Effector memory CD8-positive, alpha-beta T cell (primary cell): ENCODE results near the gene CD2AP.
A peak's percentile ranks its signal among the peaks of the same experiment; 100 is the strongest.
"Not testable (repeated sequence)": the region's sequence is repeated elsewhere in the genome, so short reads cannot be mapped to it uniquely, and the experiment has no call there.

Experiments used
- ATAC-seq: fragments of 150-1000 bp; cut with Tn5 transposase; replicated peaks from 2 replicates; pipeline ENCODE4 v1.10.0; 2021; ENCODE audit warnings: mild to moderate bottlenecking, moderate library complexity
- DNase-seq, 3 experiments: peaks; one replicate each; pipeline ENCODE4 v3.0.0; 2021
- H3K27ac Mint-ChIP-seq, 2 donors: one replicate each; pipeline ENCODE4 v1.8.0; 2022; ENCODE audit warnings: mild to moderate bottlenecking in 2 of 2, mixed read lengths in 2 of 2, moderate library complexity in 2 of 2
- H3K27me3 Mint-ChIP-seq, 2 donors: one replicate each; pipeline ENCODE4 v1.8.0; 2022; ENCODE audit warnings: mixed read lengths in 2 of 2
- H3K36me3 Mint-ChIP-seq: one replicate; pipeline ENCODE4 v1.8.0; 2022; ENCODE audit warnings: mild to moderate bottlenecking, moderate library complexity, mixed read lengths; ENCODE audit not compliant: insufficient read depth
- H3K4me1 Mint-ChIP-seq, 2 donors: one replicate each; pipeline ENCODE4 v1.8.0; 2022; ENCODE audit warnings: low read depth in 2 of 2, mixed read lengths in 2 of 2
- H3K4me3 Mint-ChIP-seq, 2 donors: one replicate each; pipeline ENCODE4 v1.8.0; 2022; ENCODE audit warnings: mild to moderate bottlenecking in 2 of 2, mixed read lengths in 2 of 2, moderate library complexity in 2 of 2
- H3K9me3 Mint-ChIP-seq, 2 donors: one replicate each; pipeline ENCODE4 v1.8.0; 2022; ENCODE audit warnings: mixed read lengths in 2 of 2

Gene CD2AP

DNA sequence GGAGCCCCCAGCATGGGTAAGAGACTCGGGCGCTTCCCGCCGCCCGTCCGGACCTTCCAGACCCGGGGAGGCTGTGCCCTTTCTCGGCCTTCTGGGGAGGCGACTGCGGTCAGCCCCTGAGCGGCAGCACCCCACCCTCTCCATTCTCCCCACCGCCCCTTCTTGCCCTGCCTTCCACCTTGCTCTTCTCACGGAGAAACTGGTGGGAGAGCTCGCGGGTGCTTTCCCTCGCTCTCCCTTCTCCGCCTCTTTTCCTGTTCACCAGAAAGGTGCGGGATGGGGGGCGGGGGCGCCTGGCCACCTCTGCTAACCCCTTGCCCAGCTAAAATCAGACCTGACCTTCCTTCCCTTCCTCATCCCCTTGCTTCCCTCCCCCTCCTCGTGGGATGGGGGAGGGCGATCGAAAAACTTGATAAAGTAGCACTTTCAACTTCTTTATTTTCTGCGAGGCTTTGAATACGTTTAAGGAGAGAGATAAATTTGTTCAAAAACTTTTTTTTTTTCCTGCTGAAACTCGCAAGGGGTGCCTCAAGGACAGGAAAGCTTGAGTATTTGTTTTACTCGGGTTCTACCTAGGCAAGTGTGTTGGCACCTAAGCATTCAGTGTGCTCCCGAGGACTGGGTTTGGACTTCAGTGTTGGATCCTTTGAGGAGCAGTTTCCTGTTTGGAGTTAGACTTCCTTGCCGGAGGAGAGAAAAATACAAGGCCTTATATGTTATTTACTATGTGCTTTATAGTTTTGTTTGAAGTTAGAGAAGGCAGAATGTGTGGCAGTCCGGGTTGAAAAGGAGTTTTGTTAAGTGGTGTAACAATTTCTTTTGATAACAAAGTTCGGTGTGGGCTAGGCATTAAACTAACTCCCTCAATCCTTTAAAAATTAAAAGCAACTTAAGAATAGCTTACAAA is 897 bp downstream of the CD2AP start:
- Mint-ChIP-seq H3K27ac (peak overlapping the region; percentile 97 to 98), H3K4me1 (peaks cover 25 to 49% of the 10 kb centered on the region in 2 donors), H3K36me3 (peaks cover 19% of the 10 kb centered on the region), H3K27me3 (no peaks in the 10 kb centered on the region), H3K9me3 (no peaks in the 10 kb centered on the region), H3K4me3 (peak overlapping the region; percentile 97 to 99)
- DNase-seq (no peak), ATAC-seq (peak; percentile 30)

DNA sequence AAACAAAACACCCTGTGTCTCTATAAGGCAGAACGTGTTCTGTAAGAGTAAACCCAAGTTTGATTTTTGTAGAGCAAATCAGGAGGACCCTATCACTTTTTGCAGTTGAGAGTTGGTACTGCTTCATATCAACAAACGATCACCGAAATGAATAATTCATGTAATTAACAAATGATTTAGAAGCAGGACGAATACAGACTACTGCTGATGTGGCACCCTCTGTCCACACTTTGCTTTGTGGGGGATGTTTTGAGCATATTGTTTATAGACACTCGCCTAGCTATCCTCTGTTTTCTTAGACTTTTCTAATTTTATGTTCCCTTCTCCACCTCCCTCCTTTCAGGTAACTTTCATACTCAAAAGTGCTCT is 1.5 kb downstream of the CD2AP start:
- Mint-ChIP-seq H3K27me3 (no peaks in the 10 kb centered on the region), H3K4me3 (peak overlapping the region; percentile 97 to 99), H3K27ac (peak overlapping the region; percentile 97 to 98), H3K9me3 (no peaks in the 10 kb centered on the region), H3K36me3 (peaks cover 19% of the 10 kb centered on the region), H3K4me1 (peaks cover 31 to 56% of the 10 kb centered on the region in 2 donors)
- DNase-seq (no peak), ATAC-seq (no peak)

DNA sequence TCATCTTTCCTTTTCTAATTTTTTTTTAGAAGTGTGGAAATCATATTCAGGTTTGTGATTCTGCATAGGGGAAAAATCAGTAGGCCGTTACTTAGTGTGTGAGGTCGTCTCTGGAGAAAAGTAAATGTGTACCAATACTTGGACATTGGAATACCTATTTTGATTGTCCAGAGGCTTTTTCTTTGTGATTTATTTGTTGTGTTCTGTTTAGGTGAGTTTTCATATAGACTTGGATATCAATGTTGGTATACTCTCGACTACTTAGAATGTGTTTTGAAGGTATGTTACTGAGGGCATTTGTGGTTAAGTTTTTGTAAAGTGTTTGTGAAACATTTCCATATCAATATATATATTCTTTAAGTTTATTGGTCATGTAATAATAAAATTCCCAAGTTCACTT is 2.3 kb downstream of the CD2AP start:
- DNase-seq = no peak
- Mint-ChIP-seq H3K27ac (no peak overlapping the region), H3K27me3 (no peaks in the 10 kb centered on the region), H3K4me3 (peak overlapping the region; percentile 97 to 99), H3K4me1 (peaks cover 36 to 63% of the 10 kb centered on the region in 2 donors), H3K36me3 (peaks cover 19% of the 10 kb centered on the region), H3K9me3 (no peaks in the 10 kb centered on the region)
- ATAC-seq = no peak

- peaks cover 38 to 66% of the 10 kb centered on the region in 2 donors for H3K4me1 Mint-ChIP-seq
- not testable (repeated sequence) for H3K4me3 Mint-ChIP-seq, ATAC-seq, H3K27me3 Mint-ChIP-seq, DNase-seq, H3K27ac Mint-ChIP-seq, H3K9me3 Mint-ChIP-seq
- H3K36me3 Mint-ChIP-seq = peaks cover 19% of the 10 kb centered on the region
Observed at GRCh38 chr6:47481213-47481612, 3.6 kb downstream of the CD2AP start.

DNA sequence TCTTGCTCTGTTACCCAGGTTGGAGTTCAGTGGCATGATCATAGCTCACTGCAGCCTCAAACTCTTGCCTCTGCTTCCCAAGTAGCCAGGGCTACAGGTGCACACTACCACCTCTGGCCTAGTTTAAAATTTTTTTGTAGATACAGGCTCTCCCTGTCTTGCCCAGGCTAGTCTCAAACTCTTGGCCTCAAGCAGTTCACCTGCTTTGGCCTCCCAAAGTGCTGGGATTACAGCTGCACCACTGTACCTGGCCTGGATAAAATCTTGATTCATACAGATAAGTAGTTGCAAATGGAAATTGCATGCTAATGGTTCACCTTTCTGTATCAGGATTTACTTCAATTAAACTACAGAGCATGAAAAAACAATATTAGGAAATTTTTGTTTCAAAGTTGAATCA is 4.2 kb downstream of the CD2AP start:
- peaks cover 40 to 68% of the 10 kb centered on the region in 2 donors for H3K4me1 Mint-ChIP-seq
- no peaks in the 10 kb centered on the region for H3K9me3 Mint-ChIP-seq
- ATAC-seq (no peak), DNase-seq (no peak)
- H3K27me3 Mint-ChIP-seq = no peaks in the 10 kb centered on the region
- no peak overlapping the region for H3K27ac Mint-ChIP-seq
- H3K4me3 Mint-ChIP-seq = no peak overlapping the region
- peaks cover 18% of the 10 kb centered on the region for H3K36me3 Mint-ChIP-seq

DNA sequence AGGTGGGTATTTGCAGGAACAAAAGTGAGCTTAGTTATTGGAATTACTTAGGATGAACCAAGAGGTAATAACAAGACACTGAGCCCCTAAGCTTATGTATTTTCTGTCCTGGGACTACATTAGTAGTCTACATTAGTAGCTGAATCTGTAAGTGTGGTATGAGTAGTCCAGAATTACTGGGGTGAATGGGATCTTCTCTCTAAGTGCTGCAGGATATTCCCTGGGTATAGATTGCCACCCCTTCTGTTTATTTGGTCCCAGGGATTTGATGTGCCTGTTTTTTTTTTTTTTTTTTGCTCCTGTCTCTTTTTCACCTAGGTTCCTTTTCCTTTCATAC is 5.9 kb downstream of the CD2AP start:
- H3K36me3 Mint-ChIP-seq = peaks cover 5% of the 10 kb centered on the region
- H3K4me1 Mint-ChIP-seq = peaks cover 37 to 67% of the 10 kb centered on the region in 2 donors
- H3K4me3 Mint-ChIP-seq = no peak overlapping the region

GRCh38 chr6:47483853-47484546 is 6.4 kb downstream of the CD2AP start:
- no peak for DNase-seq
- Mint-ChIP-seq H3K36me3 (no peaks in the 10 kb centered on the region), H3K27ac (peak overlapping the region; percentile 5 to 13), H3K27me3 (no peaks in the 10 kb centered on the region), H3K4me1 (peaks cover 34 to 63% of the 10 kb centered on the region in 2 donors), H3K9me3 (no peaks in the 10 kb centered on the region), H3K4me3 (no peak overlapping the region)
- no peak for ATAC-seq

More for the DNA sequence above, 5.9 kb downstream of the CD2AP start:
- DNase-seq (no peak), ATAC-seq (no peak)
- Mint-ChIP-seq H3K27ac (peak overlapping the region; percentile 5 to 13), H3K27me3 (no peaks in the 10 kb centered on the region), H3K9me3 (no peaks in the 10 kb centered on the region)

- DNase-seq = no peak
- no peaks in the 10 kb centered on the region for H3K36me3 Mint-ChIP-seq
Observed at GRCh38 chr6:47484616-47485015, 7.0 kb downstream of the CD2AP start.

DNA sequence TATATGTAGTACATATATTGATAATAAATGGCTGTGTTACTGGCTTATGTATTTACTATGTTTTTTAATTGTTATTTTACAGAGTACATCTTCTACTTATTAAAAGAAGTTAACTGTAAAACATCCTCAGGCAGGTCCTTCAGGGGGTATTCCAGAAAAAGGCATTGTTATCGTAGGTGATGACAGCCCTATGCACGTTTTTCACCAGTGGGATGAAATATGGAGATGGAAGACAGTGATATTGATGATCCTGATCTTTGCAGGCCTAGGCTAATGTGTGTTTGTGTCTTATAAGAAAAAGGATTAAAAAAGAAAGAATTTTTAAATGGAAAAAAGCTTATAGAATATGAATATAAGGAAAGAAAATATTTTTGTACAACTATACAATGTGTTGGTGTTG is 7.5 kb downstream of the CD2AP start:
- Mint-ChIP-seq H3K4me3 (no peak overlapping the region), H3K9me3 (no peaks in the 10 kb centered on the region), H3K27ac (no peak overlapping the region), H3K36me3 (no peaks in the 10 kb centered on the region), H3K4me1 (peaks cover 31 to 59% of the 10 kb centered on the region in 2 donors), H3K27me3 (no peaks in the 10 kb centered on the region)
- DNase-seq = no peak
- no peak for ATAC-seq

More at GRCh38 chr6:47484616-47485015, 7.0 kb downstream of the CD2AP start:
- H3K9me3 Mint-ChIP-seq = no peaks in the 10 kb centered on the region
- no peak for ATAC-seq
- H3K27me3 Mint-ChIP-seq = no peaks in the 10 kb centered on the region
- peak overlapping the region in 1 of 2 donors; percentile 13 for H3K27ac Mint-ChIP-seq
- H3K4me3 Mint-ChIP-seq = no peak overlapping the region
- H3K4me1 Mint-ChIP-seq = peaks cover 34 to 61% of the 10 kb centered on the region in 2 donors

- no peaks in the 10 kb centered on the region for H3K9me3 Mint-ChIP-seq
- ATAC-seq = no peak
- H3K27ac Mint-ChIP-seq = peak overlapping the region in 1 of 2 donors; percentile 49
- H3K36me3 Mint-ChIP-seq = no peaks in the 10 kb centered on the region
- DNase-seq = no peak
- H3K27me3 Mint-ChIP-seq = no peaks in the 10 kb centered on the region
- H3K4me3 Mint-ChIP-seq = no peak overlapping the region
- H3K4me1 Mint-ChIP-seq = peaks cover 31 to 59% of the 10 kb centered on the region in 2 donors
Observed at GRCh38 chr6:47485491-47486135, 8.0 kb downstream of the CD2AP start.

GRCh38 chr6:47489995-47490394 is 12.4 kb downstream of the CD2AP start:
- Mint-ChIP-seq H3K4me3 (no peak overlapping the region), H3K4me1 (peaks cover 22 to 59% of the 10 kb centered on the region in 2 donors), H3K27me3 (no peaks in the 10 kb centered on the region), H3K36me3 (peaks cover 3% of the 10 kb centered on the region), H3K27ac (no peak overlapping the region), H3K9me3 (no peaks in the 10 kb centered on the region)
- no peak for DNase-seq
- no peak for ATAC-seq

DNA sequence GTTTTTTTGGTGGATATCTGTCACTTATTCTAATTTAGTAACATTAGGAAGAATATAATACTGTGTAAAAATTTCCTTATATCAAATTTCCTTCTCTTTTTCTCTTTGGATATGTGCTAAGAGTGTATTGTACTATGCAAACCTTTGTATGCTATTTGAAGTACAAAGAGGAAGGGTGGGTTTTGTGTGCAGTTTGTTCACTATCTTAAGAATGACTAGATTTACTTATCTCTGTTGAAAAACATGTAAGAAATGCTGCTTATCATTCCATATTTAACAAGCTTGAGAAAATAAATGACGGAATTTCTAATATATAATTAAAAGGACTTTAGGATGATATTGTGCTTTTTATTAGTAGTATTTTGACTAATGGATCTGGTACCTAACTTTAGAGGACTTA is 13.1 kb downstream of the CD2AP start:
- peaks cover 27 to 63% of the 10 kb centered on the region in 2 donors for H3K4me1 Mint-ChIP-seq
- no peaks in the 10 kb centered on the region for H3K9me3 Mint-ChIP-seq
- no peaks in the 10 kb centered on the region for H3K27me3 Mint-ChIP-seq
- ATAC-seq (no peak), DNase-seq (no peak)
- H3K36me3 Mint-ChIP-seq = peaks cover 3% of the 10 kb centered on the region
- H3K27ac Mint-ChIP-seq = no peak overlapping the region
- no peak overlapping the region for H3K4me3 Mint-ChIP-seq

DNA sequence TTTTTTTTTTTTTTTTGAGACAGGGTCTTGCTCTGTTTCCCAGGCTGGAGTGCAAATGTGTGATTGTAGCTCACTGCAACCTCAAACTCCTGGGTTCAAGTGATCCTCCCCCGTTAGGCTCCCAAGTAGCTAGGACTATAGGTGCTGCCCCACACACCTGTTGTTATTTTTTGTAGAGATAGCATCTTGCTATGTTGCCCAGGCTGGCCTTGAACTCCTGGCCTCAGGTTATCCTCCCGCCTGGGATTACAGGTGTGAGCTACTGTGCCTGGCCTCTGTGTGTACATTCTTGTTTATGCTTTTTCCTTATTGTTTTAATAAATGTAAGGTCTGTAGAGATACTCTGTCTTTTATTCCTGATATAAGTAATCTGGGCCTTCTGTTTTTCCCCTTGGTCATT is 14.8 kb downstream of the CD2AP start:
- H3K36me3 Mint-ChIP-seq = peaks cover 3% of the 10 kb centered on the region

More for the DNA sequence above, 14.8 kb downstream of the CD2AP start:
- Mint-ChIP-seq H3K9me3 (no peaks in the 10 kb centered on the region), H3K27me3 (no peaks in the 10 kb centered on the region), H3K4me3 (no peak overlapping the region), H3K4me1 (peaks cover 25 to 64% of the 10 kb centered on the region in 2 donors), H3K27ac (no peak overlapping the region)
- DNase-seq (no peak), ATAC-seq (no peak)
